Natural killer cell (primary cell): ENCODE measurements around the gene FIBP. TPM values are rescaled to one million over a fixed set of nuclear protein-coding genes. Genes with fewer than 3 reads are reported as not detected.
"Not testable (repeated sequence)": the region's sequence is repeated elsewhere in the genome, so short reads cannot be mapped to it uniquely, and the experiment has no call there.

Experiments used
- ATAC-seq, 3 donors: fragments of 150-1000 bp in 2 of 3; fragments of 200-7000 bp in 1 of 3; cut with Tn5 transposase; 1 replicate in 1 of 3; 2 replicates in 2 of 3; pipeline ENCODE4 v1.10.0; 2021; ENCODE audit warnings: mild to moderate bottlenecking in 2 of 3, moderate library complexity in 2 of 3
- DNase-seq, 2 donors: peaks; one replicate each; pipeline versions ENCODE4 v3.0.0 to v3.0.0-alpha.2; 2013 to 2021; ENCODE audit warnings: mixed read lengths in 1 of 2
- H3K27ac ChIP-seq: one replicate; pipeline ENCODE4 v1.5.1; 2013; ENCODE audit warnings: mild to moderate bottlenecking, low read length
- H3K27me3 ChIP-seq: one replicate; pipeline ENCODE4 v1.6.1; 2013; ENCODE audit warnings: low read length; ENCODE audit not compliant: control insufficient read depth, insufficient read depth
- H3K36me3 ChIP-seq: one replicate; pipeline ENCODE4 v1.6.1; 2013; ENCODE audit warnings: low read length; ENCODE audit not compliant: control insufficient read depth, insufficient read depth
- H3K4me1 ChIP-seq: one replicate; pipeline ENCODE4 v1.6.1; 2013; ENCODE audit warnings: low read length; ENCODE audit not compliant: control insufficient read depth, insufficient read depth
- H3K4me3 ChIP-seq: one replicate; pipeline ENCODE4 v1.5.1; 2013; ENCODE audit warnings: low read length
- H3K9me3 ChIP-seq: one replicate; pipeline ENCODE4 v1.6.1; 2013; ENCODE audit warnings: low read length; ENCODE audit not compliant: control insufficient read depth, insufficient read depth
- H3K27ac Mint-ChIP-seq, 2 donors: one replicate each; pipeline ENCODE4 v1.8.0; 2022; ENCODE audit warnings: mild to moderate bottlenecking in 2 of 2, mixed read lengths in 2 of 2, moderate library complexity in 1 of 2
- H3K27me3 Mint-ChIP-seq, 2 donors: one replicate each; pipeline ENCODE4 v1.8.0; 2022; ENCODE audit warnings: low read depth in 2 of 2, mixed read lengths in 2 of 2
- H3K36me3 Mint-ChIP-seq: one replicate; pipeline ENCODE4 v1.8.0; 2022; ENCODE audit warnings: mixed read lengths
- H3K4me1 Mint-ChIP-seq, 2 donors: one replicate each; pipeline ENCODE4 v1.8.0; 2022; ENCODE audit warnings: mixed read lengths in 2 of 2
- H3K4me3 Mint-ChIP-seq: one replicate; pipeline ENCODE4 v1.8.0; 2022; ENCODE audit warnings: mild to moderate bottlenecking, moderate library complexity, mixed read lengths
- H3K9me3 Mint-ChIP-seq, 2 donors: one replicate each; pipeline ENCODE4 v1.8.0; 2022; ENCODE audit warnings: mixed read lengths in 2 of 2
- WGBS: methylation state at CpG from one replicate; pipeline ENCODE4 v1.1.7; 2013; ENCODE audit warnings: missing lambda C conversion rate; ENCODE audit not compliant: insufficient coverage; 5-methylcytosine and 5-hydroxymethylcytosine counted together
- intact Hi-C: fragments of 100-400 bp; cut with micrococcal nuclease; formaldehyde crosslinking; loops from one replicate; pipeline ENCODE4 v1.14.2; 2022
- total RNA-seq, 4 donors: library from RNA; stranded (reverse); fragments of 120-200 nt in 1 of 4; gene quantifications; one replicate each; pipeline versions ENCODE4 v1.2.3 to v1.2.4, GENCODE V29; 2013 to 2022
- TF ChIP-seq, protein P1 (sequence below): fragments of 200-600 bp; IDR thresholded peaks from one replicate; pipeline ENCODE4 v1.8.0; 2022; ENCODE audit warnings: antibody characterized with exemption

Gene FIBP
- total RNA-seq, 3 donors from 2014 or later (not counting 1 experiment from before 2014, with no cell fraction given): 36.5 to 47.9 (median 45.7) TPM

DNA sequence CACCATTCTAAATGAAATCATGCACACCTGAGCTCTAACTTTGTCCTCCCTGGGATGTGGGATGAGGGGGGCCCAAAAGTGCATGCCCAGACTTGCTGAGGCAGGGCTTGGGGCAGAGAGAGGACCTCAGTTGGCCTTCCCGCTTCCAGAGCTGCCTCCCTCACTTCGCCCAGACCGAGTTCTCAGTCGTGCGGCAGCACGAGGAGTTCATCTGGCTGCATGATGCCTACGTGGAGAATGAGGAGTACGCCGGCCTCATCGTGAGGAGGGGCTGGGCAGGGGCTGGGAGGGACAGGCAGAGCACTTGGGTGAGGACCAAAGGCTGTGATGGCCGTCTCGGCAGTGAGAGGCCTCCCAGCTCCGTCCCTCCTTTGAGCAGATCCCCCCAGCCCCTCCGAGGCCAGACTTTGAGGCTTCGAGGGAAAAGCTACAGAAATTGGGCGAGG is 38.5 kb downstream of the FIBP start:
- Mint-ChIP-seq H3K27ac (no peak overlapping the region), H3K27me3 (no peaks in the 10 kb centered on the region), H3K4me1 (peaks cover 15 to 24% of the 10 kb centered on the region in 2 donors), H3K9me3 (no peaks in the 10 kb centered on the region), H3K4me3 (no peak overlapping the region), H3K36me3 (peaks cover 7% of the 10 kb centered on the region)
- Histone ChIP-seq H3K27ac (no peak overlapping the region), H3K27me3 (no peaks in the 10 kb centered on the region), H3K36me3 (peaks cover 39% of the 10 kb centered on the region), H3K4me1 (peaks cover 13% of the 10 kb centered on the region), H3K4me3 (no peak overlapping the region), H3K9me3 (peaks cover 4% of the 10 kb centered on the region)
- WGBS: 84% methylated on average over 16 of the region's 16 CpGs
- TF ChIP-seq, protein P1, sequence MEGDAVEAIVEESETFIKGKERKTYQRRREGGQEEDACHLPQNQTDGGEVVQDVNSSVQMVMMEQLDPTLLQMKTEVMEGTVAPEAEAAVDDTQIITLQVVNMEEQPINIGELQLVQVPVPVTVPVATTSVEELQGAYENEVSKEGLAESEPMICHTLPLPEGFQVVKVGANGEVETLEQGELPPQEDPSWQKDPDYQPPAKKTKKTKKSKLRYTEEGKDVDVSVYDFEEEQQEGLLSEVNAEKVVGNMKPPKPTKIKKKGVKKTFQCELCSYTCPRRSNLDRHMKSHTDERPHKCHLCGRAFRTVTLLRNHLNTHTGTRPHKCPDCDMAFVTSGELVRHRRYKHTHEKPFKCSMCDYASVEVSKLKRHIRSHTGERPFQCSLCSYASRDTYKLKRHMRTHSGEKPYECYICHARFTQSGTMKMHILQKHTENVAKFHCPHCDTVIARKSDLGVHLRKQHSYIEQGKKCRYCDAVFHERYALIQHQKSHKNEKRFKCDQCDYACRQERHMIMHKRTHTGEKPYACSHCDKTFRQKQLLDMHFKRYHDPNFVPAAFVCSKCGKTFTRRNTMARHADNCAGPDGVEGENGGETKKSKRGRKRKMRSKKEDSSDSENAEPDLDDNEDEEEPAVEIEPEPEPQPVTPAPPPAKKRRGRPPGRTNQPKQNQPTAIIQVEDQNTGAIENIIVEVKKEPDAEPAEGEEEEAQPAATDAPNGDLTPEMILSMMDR: no peak
- ATAC-seq (no peak), DNase-seq (peak in 1 of 2 donors; percentile 12)
- intact Hi-C loops: no loop called here

DNA sequence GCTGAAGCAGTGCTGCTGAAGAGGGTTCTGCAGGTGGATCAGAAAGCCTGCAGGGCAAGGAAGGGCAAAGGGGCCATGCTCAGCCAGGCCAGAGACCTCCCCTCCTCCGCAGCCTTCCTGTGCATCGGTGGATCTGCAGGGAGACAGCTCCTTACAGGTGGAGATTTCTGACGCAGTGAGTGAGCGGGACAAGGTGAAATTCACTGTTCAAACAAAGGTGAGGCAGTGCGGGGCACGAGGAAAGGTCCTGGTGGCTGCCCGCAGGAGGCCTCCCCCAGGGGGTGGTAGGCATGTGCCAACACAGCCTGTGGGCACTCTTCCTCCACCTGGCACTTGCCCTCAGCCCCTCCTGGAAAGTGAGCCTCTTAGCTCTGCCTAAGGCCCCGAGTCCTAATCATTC is 38.9 kb downstream of the FIBP start:
- no peaks in the 10 kb centered on the region for H3K27me3 ChIP-seq
- H3K9me3 Mint-ChIP-seq: no peaks in the 10 kb centered on the region
- WGBS: 88% methylated on average over 8 of the region's 8 CpGs
- H3K36me3 Mint-ChIP-seq: peaks cover 3% of the 10 kb centered on the region
- H3K9me3 ChIP-seq: peaks cover 4% of the 10 kb centered on the region
- intact Hi-C loops: no loop called here
- ATAC-seq (no peak), DNase-seq (no peak)
- H3K27me3 Mint-ChIP-seq: no peaks in the 10 kb centered on the region
- no peak overlapping the region for H3K27ac ChIP-seq
- no peak overlapping the region for H3K4me3 Mint-ChIP-seq
- no peak overlapping the region for H3K27ac Mint-ChIP-seq
- peaks cover 11 to 20% of the 10 kb centered on the region in 2 donors for H3K4me1 Mint-ChIP-seq
- TF ChIP-seq, protein P1: no peak
- H3K36me3 ChIP-seq: peaks cover 35% of the 10 kb centered on the region
- no peak overlapping the region for H3K4me3 ChIP-seq
- peaks cover 10% of the 10 kb centered on the region for H3K4me1 ChIP-seq

DNA sequence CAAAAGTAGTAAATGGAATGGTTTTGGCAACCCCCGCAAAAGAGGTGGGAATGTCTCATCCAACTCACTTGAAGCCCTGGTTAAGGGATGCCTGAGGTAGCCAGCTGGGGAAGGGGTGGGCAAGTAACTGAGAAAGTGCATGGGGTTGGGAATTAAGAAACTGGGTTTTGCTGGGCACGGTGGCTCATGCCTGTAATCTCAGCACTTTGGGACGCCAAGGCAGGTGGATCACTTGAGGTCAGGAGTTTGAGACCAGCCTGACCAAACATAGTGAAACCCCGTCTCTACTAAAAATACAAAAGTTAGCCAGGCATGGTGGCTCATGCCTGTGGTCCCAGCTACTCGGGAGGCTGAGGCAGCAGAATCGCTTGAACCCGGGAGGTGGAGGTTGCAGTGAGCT is 39.6 kb downstream of the FIBP start:
- H3K36me3 ChIP-seq: peaks cover 28% of the 10 kb centered on the region
- H3K9me3 Mint-ChIP-seq, H3K4me3 ChIP-seq, H3K27me3 ChIP-seq, intact Hi-C loops, H3K4me1 ChIP-seq, H3K9me3 ChIP-seq, H3K4me3 Mint-ChIP-seq, H3K36me3 Mint-ChIP-seq, H3K27me3 Mint-ChIP-seq, ATAC-seq, H3K27ac ChIP-seq, H3K27ac Mint-ChIP-seq: not testable (repeated sequence)
- peaks cover 4 to 13% of the 10 kb centered on the region in 2 donors for H3K4me1 Mint-ChIP-seq
- peak in 1 of 2 donors; percentile 3 for DNase-seq
- 76% methylated on average over 7 of the region's 7 CpGs for WGBS

DNA sequence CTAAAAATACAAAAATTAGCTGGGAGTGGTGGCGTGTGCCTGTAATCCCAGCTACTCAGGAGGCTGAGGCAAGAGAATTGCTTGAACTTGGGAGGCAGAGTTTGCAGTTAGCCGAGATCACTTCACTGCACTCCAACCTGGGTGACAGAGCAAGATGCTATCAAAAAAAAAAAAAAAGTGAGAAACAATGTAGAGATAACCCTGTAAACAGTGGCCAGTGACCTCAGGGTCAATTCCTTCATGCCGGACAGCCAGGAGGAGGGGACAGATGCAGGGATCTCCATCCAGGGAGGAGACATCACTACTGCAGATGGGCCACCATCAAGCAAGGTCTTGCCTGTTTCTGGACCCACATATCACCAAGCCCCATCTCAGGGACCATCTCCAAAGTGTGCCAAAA is 40.5 kb downstream of the FIBP start:
- Mint-ChIP-seq H3K27ac (no peak overlapping the region), H3K4me1 (peaks cover 0 to 8% of the 10 kb centered on the region in 2 donors), H3K27me3 (no peaks in the 10 kb centered on the region), H3K36me3 (no peaks in the 10 kb centered on the region), H3K4me3 (no peak overlapping the region), H3K9me3 (no peaks in the 10 kb centered on the region)
- Histone ChIP-seq H3K4me1 (no peaks in the 10 kb centered on the region), H3K9me3 (peaks cover 4% of the 10 kb centered on the region), H3K4me3 (no peak overlapping the region), H3K27me3 (no peaks in the 10 kb centered on the region), H3K27ac (no peak overlapping the region), H3K36me3 (peaks cover 19% of the 10 kb centered on the region)
- TF ChIP-seq, protein P1: no peak
- intact Hi-C loops: no loop called here
- no peak for ATAC-seq
- WGBS: 91% methylated on average over 3 of the region's 3 CpGs
- no peak for DNase-seq
